ENCODE measurements around the gene CCDC86.

- TF ChIP-seq, protein P1, sequence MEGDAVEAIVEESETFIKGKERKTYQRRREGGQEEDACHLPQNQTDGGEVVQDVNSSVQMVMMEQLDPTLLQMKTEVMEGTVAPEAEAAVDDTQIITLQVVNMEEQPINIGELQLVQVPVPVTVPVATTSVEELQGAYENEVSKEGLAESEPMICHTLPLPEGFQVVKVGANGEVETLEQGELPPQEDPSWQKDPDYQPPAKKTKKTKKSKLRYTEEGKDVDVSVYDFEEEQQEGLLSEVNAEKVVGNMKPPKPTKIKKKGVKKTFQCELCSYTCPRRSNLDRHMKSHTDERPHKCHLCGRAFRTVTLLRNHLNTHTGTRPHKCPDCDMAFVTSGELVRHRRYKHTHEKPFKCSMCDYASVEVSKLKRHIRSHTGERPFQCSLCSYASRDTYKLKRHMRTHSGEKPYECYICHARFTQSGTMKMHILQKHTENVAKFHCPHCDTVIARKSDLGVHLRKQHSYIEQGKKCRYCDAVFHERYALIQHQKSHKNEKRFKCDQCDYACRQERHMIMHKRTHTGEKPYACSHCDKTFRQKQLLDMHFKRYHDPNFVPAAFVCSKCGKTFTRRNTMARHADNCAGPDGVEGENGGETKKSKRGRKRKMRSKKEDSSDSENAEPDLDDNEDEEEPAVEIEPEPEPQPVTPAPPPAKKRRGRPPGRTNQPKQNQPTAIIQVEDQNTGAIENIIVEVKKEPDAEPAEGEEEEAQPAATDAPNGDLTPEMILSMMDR (conservative IDR thresholded peaks at IDR 0.05; ENCODE audit: low read length): no peak
- TF ChIP-seq EZH2phosphoT487 (IDR thresholded peaks at IDR 0.05; ENCODE audit: borderline replicate concordance, low read depth, low read length): no peak
Observed at GRCh38 chr11:60842668-60843600, 1.0 kb downstream of the CCDC86 start.

Data from OCI-LY7 (cell line).